HFFc6 (cell line): ENCODE results near the gene DLG2. TPM values are rescaled to one million over a fixed set of nuclear protein-coding genes. Genes with fewer than 3 reads are reported as not detected.
"Not testable (repeated sequence)": the region's sequence is repeated elsewhere in the genome, so short reads cannot be mapped to it uniquely, and the experiment has no call there.

Source experiments
- DNase-seq: peaks from one replicate; pipeline ENCODE4 v3.0.0-alpha.2; 2018
- H3K27ac Mint-ChIP-seq: 2 replicates; pipeline ENCODE4 v1.8.0; 2020; ENCODE audit warnings: mild to moderate bottlenecking, mixed read lengths
- H3K27me3 Mint-ChIP-seq: 2 replicates; pipeline ENCODE4 v1.8.0; 2021; ENCODE audit warnings: mild to moderate bottlenecking, moderate library complexity, mixed read lengths; ENCODE audit not compliant: insufficient read depth
- H3K36me3 Mint-ChIP-seq: 2 replicates; pipeline ENCODE4 v1.8.0; 2021; ENCODE audit warnings: low read depth, mixed read lengths
- H3K4me1 Mint-ChIP-seq: 2 replicates; pipeline ENCODE4 v1.8.0; 2020; ENCODE audit warnings: low read depth, mixed read lengths
- H3K4me3 Mint-ChIP-seq: 2 replicates; pipeline ENCODE4 v1.8.0; 2020; ENCODE audit warnings: mild to moderate bottlenecking, moderate library complexity, mixed read lengths
- H3K9me3 Mint-ChIP-seq: 2 replicates; pipeline ENCODE4 v1.8.0; 2020; ENCODE audit warnings: mild to moderate bottlenecking, mixed read lengths
- CTCF ChIP-seq: fragments of 200-600 bp; sonication (generic); IDR thresholded peaks from 2 replicates; pipeline ENCODE4 v1.5.0; 2021; ENCODE audit warnings: antibody characterized with exemption, mild to moderate bottlenecking
- total RNA-seq, 6 experiments: library from RNA; stranded (reverse); fragmentation: NEBNext Ultra II Directional; extraction: Animal tissue kit (Norgen Biotek cat#: 25700); gene quantifications; 2 replicates in 1 of 6; 3 replicates in 5 of 6; pipeline ENCODE4 v1.2.3, GENCODE V29; 2021

The DLG2 gene
- total RNA-seq, 6 experiments from 2014 or later = 0.39 to 1.00 (median 0.80) TPM; not detected in 1

DNA sequence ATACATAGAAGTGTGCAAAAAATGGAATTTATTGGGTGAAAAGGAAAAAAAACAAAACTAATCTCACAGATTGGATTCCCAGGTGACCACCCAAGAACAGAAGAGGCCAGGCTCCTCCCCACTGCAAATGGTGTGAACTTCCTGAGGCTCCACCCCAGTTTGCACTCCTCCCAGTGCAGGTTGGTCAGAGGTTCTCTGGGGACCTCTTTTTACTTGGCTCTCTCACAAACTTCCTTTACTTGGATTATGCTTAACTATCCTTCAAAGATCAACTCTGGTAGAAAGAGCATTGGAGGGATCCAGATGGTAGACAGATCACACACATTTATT lies 2202.0 kb downstream of the DLG2 start:
- TF ChIP-seq CTCF = no peak
- Mint-ChIP-seq H3K27me3 (peaks cover 1% of the 10 kb centered on the region), H3K4me3 (no peak overlapping the region), H3K9me3 (peaks cover 35% of the 10 kb centered on the region), H3K27ac (no peak overlapping the region), H3K4me1 (no peaks in the 10 kb centered on the region), H3K36me3 (no peaks in the 10 kb centered on the region)
- DNase-seq = no peak

DNA sequence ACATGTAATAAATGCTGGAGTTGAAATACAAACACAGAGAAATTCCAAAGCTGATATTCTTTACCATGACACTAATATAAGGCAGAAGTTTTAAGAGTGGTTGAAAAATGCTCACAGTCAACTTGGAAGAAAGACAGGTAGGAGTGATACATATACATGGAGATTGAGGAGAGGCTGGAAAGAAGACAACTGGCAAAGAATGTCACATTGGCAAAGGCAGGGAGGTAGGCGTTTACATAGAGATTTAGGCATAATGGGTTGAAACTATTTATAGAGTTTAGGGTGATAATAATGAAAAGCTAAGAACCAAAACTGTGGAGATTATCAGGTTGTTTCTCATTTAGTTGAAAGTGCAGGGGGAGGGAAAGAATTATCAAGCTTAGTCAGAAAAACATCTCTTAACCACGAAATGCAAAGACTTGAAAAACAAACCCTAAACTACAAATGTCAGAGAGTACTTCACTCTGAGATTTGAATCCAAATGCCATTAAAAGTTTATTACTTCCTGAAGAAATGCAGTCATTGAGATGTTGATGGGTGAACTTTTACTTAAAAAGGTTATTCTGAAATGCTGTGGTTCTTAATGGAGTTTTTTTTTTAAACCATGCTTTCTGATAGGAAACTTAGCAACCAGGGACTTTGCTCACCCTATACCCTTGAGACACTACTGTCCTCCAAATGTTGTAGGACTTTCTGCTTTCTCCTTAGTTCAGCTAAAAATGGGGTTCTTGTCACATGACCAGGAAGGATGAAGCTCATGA lies 2202.6 kb downstream of the DLG2 start:
- Mint-ChIP-seq H3K36me3 (no peaks in the 10 kb centered on the region), H3K4me3 (no peak overlapping the region), H3K4me1 (no peaks in the 10 kb centered on the region), H3K27ac (no peak overlapping the region), H3K27me3 (peaks cover 1% of the 10 kb centered on the region), H3K9me3 (peaks cover 35% of the 10 kb centered on the region)
- no peak for DNase-seq
- TF ChIP-seq CTCF = no peak

DNA sequence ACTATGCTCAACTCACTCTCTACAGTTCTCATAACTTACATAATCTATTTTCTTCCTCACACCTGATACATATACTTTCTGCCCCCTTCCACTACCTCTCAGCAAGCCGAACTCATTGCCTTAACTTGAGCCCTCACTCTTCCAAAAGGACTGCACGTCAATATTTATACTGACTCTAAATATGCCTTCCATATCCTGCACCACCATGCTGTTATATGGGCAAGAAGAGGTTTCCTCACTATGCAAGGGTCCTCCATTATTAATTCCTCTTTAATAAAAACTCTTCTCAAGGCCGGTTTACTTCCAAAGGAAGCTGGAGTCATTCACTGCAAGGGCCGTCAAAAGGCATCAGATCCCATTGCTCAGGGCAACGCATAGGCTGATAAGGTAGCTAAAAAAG lies 2204.5 kb downstream of the DLG2 start:
- H3K27me3 Mint-ChIP-seq, H3K36me3 Mint-ChIP-seq, H3K27ac Mint-ChIP-seq, H3K4me1 Mint-ChIP-seq, DNase-seq, H3K4me3 Mint-ChIP-seq: not testable (repeated sequence)
- H3K9me3 Mint-ChIP-seq = peaks cover 35% of the 10 kb centered on the region

- no peak overlapping the region for H3K27ac Mint-ChIP-seq
- no peaks in the 10 kb centered on the region for H3K36me3 Mint-ChIP-seq
- peaks cover 9% of the 10 kb centered on the region for H3K9me3 Mint-ChIP-seq
- no peak for TF ChIP-seq CTCF
- no peaks in the 10 kb centered on the region for H3K4me1 Mint-ChIP-seq
- no peak for DNase-seq
- H3K4me3 Mint-ChIP-seq = no peak overlapping the region
- H3K27me3 Mint-ChIP-seq = no peaks in the 10 kb centered on the region; the same call in 1 of the 2 replicates
Measured at GRCh38 chr11:83410605-83411565, 2216.3 kb downstream of the DLG2 start.

DNA sequence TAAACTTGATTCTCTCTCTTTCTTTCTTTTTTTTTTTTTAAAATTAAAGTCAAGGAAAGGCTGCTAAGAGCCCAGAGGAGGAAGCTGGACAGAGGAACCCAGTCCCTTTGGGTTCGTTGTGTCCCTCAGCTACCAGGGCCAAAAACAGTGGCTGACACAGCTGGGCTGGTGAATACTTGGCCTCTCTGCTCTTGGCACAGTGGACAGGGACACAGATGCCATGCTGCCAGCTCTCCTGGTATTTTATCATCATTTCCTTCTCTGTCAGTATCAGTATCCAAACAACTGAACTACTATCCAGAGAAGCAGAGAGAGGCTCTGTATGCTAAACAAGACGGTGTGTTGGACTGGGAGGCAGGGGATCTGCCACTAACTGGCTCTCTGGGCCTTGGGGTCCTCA lies 2217.3 kb downstream of the DLG2 start:
- Mint-ChIP-seq H3K27me3 (no peaks in the 10 kb centered on the region; the same call in 1 of the 2 replicates), H3K27ac (no peak overlapping the region), H3K4me3 (no peak overlapping the region), H3K36me3 (no peaks in the 10 kb centered on the region), H3K4me1 (no peaks in the 10 kb centered on the region), H3K9me3 (peaks cover 9% of the 10 kb centered on the region)
- no peak for DNase-seq
- no peak for TF ChIP-seq CTCF

DNA sequence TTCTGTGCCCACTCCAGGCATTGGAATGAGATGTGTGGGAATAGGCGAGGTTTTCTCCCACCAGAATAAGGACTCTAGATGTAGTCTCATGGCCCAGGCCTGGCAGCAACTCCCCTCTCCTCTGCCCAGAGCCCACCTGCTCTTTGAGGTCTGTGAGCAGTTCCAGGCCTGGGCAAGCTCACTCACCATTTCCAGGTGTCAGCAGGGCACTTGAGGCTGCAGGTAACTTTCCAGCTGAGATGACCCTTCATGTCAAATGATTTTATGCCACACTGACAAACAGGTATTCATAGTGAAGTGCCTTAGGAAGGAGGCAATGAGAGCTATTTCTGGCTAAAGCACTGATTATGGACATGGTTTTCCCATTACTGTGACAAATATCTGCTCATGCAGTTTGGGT lies 2217.7 kb downstream of the DLG2 start:
- H3K27ac Mint-ChIP-seq = no peak overlapping the region
- DNase-seq = no peak
- no peaks in the 10 kb centered on the region for H3K4me1 Mint-ChIP-seq
- no peak overlapping the region for H3K4me3 Mint-ChIP-seq
- no peak for TF ChIP-seq CTCF
- peaks cover 6% of the 10 kb centered on the region for H3K9me3 Mint-ChIP-seq
- no peaks in the 10 kb centered on the region; the same call in 1 of the 2 replicates for H3K27me3 Mint-ChIP-seq
- no peaks in the 10 kb centered on the region for H3K36me3 Mint-ChIP-seq
